Femur (tissue), 1 donor: ENCODE measurements around the gene TRIM64.
"Not testable (repeated sequence)": the region's sequence is repeated elsewhere in the genome, so short reads cannot be mapped to it uniquely, and the experiment has no call there.

ENCODE experiments used
- DNase-seq: peaks from one replicate; pipeline ENCODE4 v3.0.0-alpha.2; 2017

The TRIM64 gene, protein sequence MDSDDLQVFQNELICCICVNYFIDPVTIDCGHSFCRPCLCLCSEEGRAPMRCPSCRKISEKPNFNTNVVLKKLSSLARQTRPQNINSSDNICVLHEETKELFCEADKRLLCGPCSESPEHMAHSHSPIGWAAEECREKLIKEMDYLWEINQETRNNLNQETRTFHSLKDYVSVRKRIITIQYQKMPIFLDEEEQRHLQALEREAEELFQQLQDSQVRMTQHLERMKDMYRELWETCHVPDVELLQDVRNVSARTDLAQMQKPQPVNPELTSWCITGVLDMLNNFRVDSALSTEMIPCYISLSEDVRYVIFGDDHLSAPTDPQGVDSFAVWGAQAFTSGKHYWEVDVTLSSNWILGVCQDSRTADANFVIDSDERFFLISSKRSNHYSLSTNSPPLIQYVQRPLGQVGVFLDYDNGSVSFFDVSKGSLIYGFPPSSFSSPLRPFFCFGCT

GRCh38 chr11:89965737-89966136 lies at the start of gene TRIM64:
TRIM64 (plus strand) TSS chr11:89966037; CDS start chr11:89968504, 2,467 bp downstream.
- not testable (repeated sequence) for DNase-seq

DNA sequence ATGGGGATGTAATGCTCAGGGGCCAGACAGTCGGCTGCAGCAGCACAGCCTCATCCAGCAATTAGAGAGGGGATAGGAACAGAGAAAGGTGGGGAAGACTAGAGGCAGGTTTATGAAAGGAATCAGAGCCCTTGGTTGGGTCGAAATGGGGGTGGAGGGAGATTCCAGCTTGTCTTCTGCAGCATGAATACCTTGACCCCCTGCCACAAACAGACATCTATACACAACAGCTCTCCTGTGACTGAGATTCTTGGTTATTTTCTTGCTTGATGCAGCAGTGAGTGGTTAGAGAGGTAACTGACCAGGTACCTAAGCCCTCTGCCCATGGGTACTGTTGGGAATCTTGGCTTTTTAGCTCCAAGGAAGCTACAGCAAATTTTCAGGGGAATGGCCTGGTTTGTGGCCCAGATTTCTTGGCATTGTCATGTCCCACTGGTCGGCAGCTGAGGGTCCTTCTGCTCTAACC lies 43.6 kb upstream of the TRIM64 start, which contains the start of gene TRIM49D1:
Gene TRIM49D1 (minus strand): TSS at position 51 of the 466 bp plus-strand sequence. CDS start 4,535 bp downstream, outside the sequence.
- DNase-seq, result no peak

GRCh38 chr11:89923764-89924163 lies 42.1 kb upstream of the TRIM64 start, which contains the start of gene TRIM49D2:
TRIM49D2 (plus strand) TSS chr11:89924064; CDS start chr11:89926762, 2,698 bp downstream.
- DNase-seq, result not testable (repeated sequence)

- DNase-seq, result not testable (repeated sequence)
These were observed 5.0 kb upstream of the TRIM64 start for GRCh38 chr11:89960833-89961232.
